K562 (cell line): ENCODE data around the gene WFIKKN2. TPM values are rescaled to one million over a fixed set of nuclear protein-coding genes. Genes with fewer than 3 reads are reported as not detected.

Experiments used
- ATAC-seq: fragments of 200-7000 bp; cut with Tn5 transposase; 3 replicates; pipeline ENCODE4 v1.9.1; 2020; ENCODE audit warnings: moderate library complexity
- BruUV-seq: library from RNA; stranded (reverse); fragments of 400-500 nt; replicated peaks from 2 replicates; lab custom pipeline; 2021; lab: Mats Ljungman, UMichigan
- CTCF ChIA-PET: fragments of 300-600 bp; formaldehyde crosslinking; extraction: SDS; loops from one replicate; lab custom pipeline; 2021; ENCODE audit warnings: low intra/inter-chr PET ratio; lab: Yijun Ruan, JAX
- POLR2A ChIA-PET: fragments of 300-600, 350-650 bp; sonication (Branson Sonifier 250); formaldehyde crosslinking; extraction: SDS; loops from one replicate; lab custom pipeline; 2021; ENCODE audit warnings: antibody characterized with exemption, inconsistent platforms; lab: Yijun Ruan, JAX
- DNase-seq, 4 experiments: peaks; one replicate each; pipeline versions ENCODE4 v3.0.0 to v3.0.0-alpha.2; 2011 to 2018; ENCODE audit warnings: low spot score in 3 of 4, mixed read lengths in 3 of 4; ENCODE audit errors: extremely low read depth in 1 of 4
- FAIRE-seq: peaks from 2 replicates; lab custom pipeline; 2011; peaks lifted over from hg19 to GRCh38; lab: Jason Lieb, UNC
- H2AFZ ChIP-seq: 2 replicates; pipeline ENCODE4 v1.6.0; 2011; ENCODE audit warnings: low read depth, low read length, control low read depth, inconsistent platforms
- H3K27ac ChIP-seq: fragments of 200-600 bp; 3 replicates; pipeline ENCODE4 v1.8.0; 2011; ENCODE audit warnings: low read depth, mild to moderate bottlenecking, control low read depth, inconsistent platforms, low read length, moderate library complexity, mixed read lengths; ENCODE audit errors: extremely low read depth
- H3K27me3 ChIP-seq, 2 experiments: fragments of 300-600 bp in 1 of 2; 2 replicates in 1 of 2; 3 replicates in 1 of 2; pipeline versions ENCODE4 v1.6.0 to v1.8.0; 2011; ENCODE audit warnings: inconsistent platforms in 2 of 2, low read length in 2 of 2, mild to moderate bottlenecking in 1 of 2, mixed read lengths in 1 of 2, moderate library complexity in 1 of 2; ENCODE audit not compliant: control insufficient read depth in 2 of 2, insufficient read depth in 2 of 2
- H3K36me3 ChIP-seq: fragments of 300-600 bp; 3 replicates; pipeline ENCODE4 v1.8.0; 2011; ENCODE audit warnings: mild to moderate bottlenecking, low read length, inconsistent platforms; ENCODE audit not compliant: control insufficient read depth, insufficient read depth
- H3K4me1 ChIP-seq, 2 experiments: fragments of 200-600 bp in 1 of 2; replicated peaks in 1 of 2; 2 replicates in 1 of 2; 3 replicates in 1 of 2; pipeline versions ENCODE4 v1.5.1 to v1.8.0; 2011; ENCODE audit warnings: inconsistent platforms in 2 of 2, low read length in 2 of 2, mild to moderate bottlenecking in 1 of 2, mixed read lengths in 1 of 2, moderate library complexity in 1 of 2; ENCODE audit not compliant: control insufficient read depth in 2 of 2, insufficient read depth in 2 of 2
- H3K4me2 ChIP-seq: 2 replicates; pipeline ENCODE4 v1.6.1; 2011; ENCODE audit warnings: low read length, control low read depth, inconsistent platforms, mixed read lengths; ENCODE audit not compliant: insufficient read depth
- H3K4me3 ChIP-seq: fragments of 200-600 bp; sonication (generic), shearing (Covaris generic); 2 replicates; pipeline ENCODE4 v1.5.1; 2016; ENCODE audit warnings: control low read depth, inconsistent platforms
- H3K79me2 ChIP-seq: fragments of 200-600 bp; 3 replicates; pipeline ENCODE4 v1.8.0; 2011; ENCODE audit warnings: low read length, inconsistent platforms; ENCODE audit not compliant: control insufficient read depth, insufficient read depth
- H3K9ac ChIP-seq, 2 experiments: 2 replicates each; pipeline versions ENCODE4 v1.6.0 to v1.6.1; 2011; ENCODE audit warnings: low read depth in 2 of 2, low read length in 2 of 2, control low read depth in 1 of 2, inconsistent platforms in 1 of 2, mild to moderate bottlenecking in 1 of 2, mixed read lengths in 1 of 2; ENCODE audit not compliant: insufficient read depth in 1 of 2
- H3K9me1 ChIP-seq: one replicate; pipeline ENCODE4 v1.6.0; 2011; ENCODE audit warnings: inconsistent platforms, mild to moderate bottlenecking, low read length, moderate library complexity; ENCODE audit not compliant: control insufficient read depth, insufficient read depth
- H3K9me3 ChIP-seq: replicated peaks from 2 replicates; pipeline ENCODE4 v1.5.1; 2011; ENCODE audit warnings: low read depth, low read length, inconsistent platforms; ENCODE audit not compliant: control insufficient read depth, insufficient read depth
- H4K20me1 ChIP-seq: replicated peaks from 2 replicates; pipeline ENCODE4 v1.6.1; 2011; ENCODE audit warnings: low read length, inconsistent platforms, mixed read lengths; ENCODE audit not compliant: control insufficient read depth, insufficient read depth
- ARID1B ChIP-seq: fragments of 450-650 bp; IDR thresholded peaks from 2 replicates; pipeline ENCODE4 v1.6.1; 2016; ENCODE audit warnings: antibody characterized with exemption, mild to moderate bottlenecking, inconsistent platforms
- CBX3 ChIP-seq, 2 experiments: IDR thresholded peaks; 1 replicate in 1 of 2; 2 replicates in 1 of 2; pipeline ENCODE4 v1.6.1; 2012; ENCODE audit warnings: inconsistent platforms in 2 of 2, low read length in 2 of 2, borderline replicate concordance in 1 of 2, control low read depth in 1 of 2
- EHMT2 ChIP-seq: fragments of 450-650 bp; IDR thresholded peaks from 2 replicates; pipeline ENCODE4 v1.6.1; 2018; ENCODE audit warnings: antibody characterized with exemption
- FOSL1 ChIP-seq: fragments of 200-800 bp; sonication (Bioruptor generic); conservative IDR thresholded peaks from 2 replicates; pipeline ENCODE4 v1.6.1; 2016; ENCODE audit warnings: missing genetic modification characterization, missing compliant biosample characterization
- GABPB1 ChIP-seq: sonication (generic); formaldehyde crosslinking; IDR thresholded peaks from 2 replicates; pipeline ENCODE4 v1.8.0; 2022; ENCODE audit warnings: mild to moderate bottlenecking, missing genetic modification reagents
- MAFG ChIP-seq: fragments of 450-650 bp; conservative IDR thresholded peaks from 2 replicates; pipeline ENCODE4 v1.6.1; 2016; ENCODE audit warnings: missing genetic modification characterization, missing compliant biosample characterization
- PHF21A ChIP-seq: fragments of 450-650 bp; IDR thresholded peaks from 2 replicates; pipeline ENCODE4 v1.6.1; 2017; ENCODE audit warnings: low read depth, borderline replicate concordance
- RBM17 ChIP-seq: fragments of 200-400 bp; formaldehyde crosslinking; IDR thresholded peaks from 2 replicates; pipeline ENCODE4 v1.6.1; 2017; ENCODE audit warnings: low read depth, mild to moderate bottlenecking, low read length, borderline replicate concordance
- RBM25 ChIP-seq: fragments of 200-400 bp; formaldehyde crosslinking; IDR thresholded peaks from 2 replicates; pipeline ENCODE4 v1.6.1; 2018; ENCODE audit warnings: low read length, low read depth, moderate library complexity; ENCODE audit not compliant: severe bottlenecking
- RHOXF2B ChIP-seq: fragments of 250-450 bp; sonication (Bioruptor Pico); conservative IDR thresholded peaks from 2 replicates; pipeline ENCODE4 v1.5.1; 2021
- SAFB ChIP-seq: fragments of 200-400 bp; formaldehyde crosslinking; IDR thresholded peaks from 2 replicates; pipeline ENCODE4 v1.6.1; 2017; ENCODE audit warnings: low read depth, low read length, borderline replicate concordance
- ZBTB1 ChIP-seq: sonication (generic); formaldehyde crosslinking; IDR thresholded peaks from 2 replicates; pipeline ENCODE4 v1.8.1; 2023; ENCODE audit warnings: missing genetic modification reagents, low read depth, mild to moderate bottlenecking, borderline replicate concordance
- ZNF512 ChIP-seq: IDR thresholded peaks from 2 replicates; pipeline ENCODE4 v1.6.1; 2016; ENCODE audit warnings: missing genetic modification characterization, missing compliant biosample characterization
- WGBS: fragments of 100-300 bp; shearing (Covaris generic); methylation state at CpG from one replicate; pipeline ENCODE4 v1.1.6; 2016; ENCODE audit warnings: low coverage, mixed read lengths; ENCODE audit not compliant: insufficient coverage; ENCODE audit errors: missing lambda C conversion rate; 5-methylcytosine and 5-hydroxymethylcytosine counted together
- in situ Hi-C: fragments of 300-500 bp; cut with MboI; formaldehyde crosslinking; loops from 4 replicates; pipeline ENCODE4 v1.15.0; 2018; ENCODE audit warnings: inconsistent platforms, mixed read lengths
- intact Hi-C: fragments of 100-400 bp; cut with micrococcal nuclease; formaldehyde crosslinking; loops from 2 replicates; pipeline ENCODE4 v1.14.2; 2022
- polyA plus RNA-seq, 8 experiments: library from polyadenylated mRNA; depleted of rRNA in 4 of 8; stranded (reverse) in 5 of 8; unstranded in 3 of 8; fragments of >200 nt; fragmentation: Nextera tagmentation in 2 of 8; fragmentation: Illumina TruSeq in 1 of 8; extraction: Ambion mirVana in 2 of 8; extraction: Trizol in 1 of 8; gene quantifications; 2 replicates each; pipeline versions ENCODE4 v1.2.1 to v1.2.3, GENCODE V29; 2011 to 2014; ENCODE audit warnings: inconsistent platforms in 1 of 8, missing spikeins in 1 of 8
- total RNA-seq, 7 experiments: library from RNA; depleted of rRNA in 6 of 7; stranded (reverse); fragments of >200 nt in 6 of 7; fragmentation: Illumina TruSeq in 2 of 7; extraction: Trizol in 2 of 7; gene quantifications; 2 replicates each; pipeline versions ENCODE4 v1.2.1 to v1.2.3, GENCODE V29; 2011 to 2021; ENCODE audit warnings: low replicate concordance in 1 of 7
- TF ChIP-seq, protein P1 (sequence below): fragments of 450-650 bp; formaldehyde crosslinking; IDR thresholded peaks from 2 replicates; pipeline ENCODE4 v1.4.0; 2022; ENCODE audit warnings: missing genetic modification characterization

Gene WFIKKN2
- total and polyA plus RNA-seq, 9 of the 15 experiments (the other 6 are each of a cell fraction or from before 2014, with no cell fraction given): 0.07 TPM; not detected in 8

DNA sequence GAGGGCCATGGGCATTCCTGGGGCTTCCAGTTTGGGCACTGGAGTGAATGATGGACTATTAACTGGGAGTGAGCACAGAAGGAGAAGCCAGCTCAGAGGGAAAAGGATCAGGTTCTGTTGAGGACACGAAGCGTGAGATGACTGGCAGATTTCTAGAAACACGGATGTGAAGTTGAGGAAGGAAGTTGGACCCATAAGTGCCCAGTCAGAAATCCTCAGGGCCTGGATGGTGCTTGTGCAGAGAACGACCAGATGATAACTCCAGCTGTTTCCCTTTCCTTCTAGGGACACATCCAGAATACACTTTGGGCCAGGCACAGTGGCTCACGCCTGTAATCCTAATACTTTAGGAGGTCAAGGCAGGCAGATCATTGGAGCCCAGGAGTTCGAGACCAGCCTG lies 44.8 kb upstream of the WFIKKN2 start:
- H3K9me3 ChIP-seq: no peaks in the 10 kb centered on the region
- H2AFZ ChIP-seq: 0 out of 2 replicates have a peak overlapping the region, but pooled peaks have one; percentile 0
- FAIRE-seq (no peak), ATAC-seq (no peak), DNase-seq (no peak)
- H3K27ac ChIP-seq: no peak overlapping the region
- TF ChIP-seq FOSL1 (no peak), MAFG (peak; percentile 27; the same call in 1 of the 2 replicates)
- no peak overlapping the region for H3K4me2 ChIP-seq
- no peaks in the 10 kb centered on the region for H3K9me1 ChIP-seq
- in situ Hi-C loops: no loop called here
- no TSS peak for BruUV-seq
- H3K36me3 ChIP-seq: no peaks in the 10 kb centered on the region
- intact Hi-C loops: no loop called here
- H3K79me2 ChIP-seq: no peaks in the 10 kb centered on the region
- WGBS: 54% methylated on average over 5 of the region's 6 CpGs
- no peaks in the 10 kb centered on the region for H3K27me3 ChIP-seq
- 0 out of 2 replicates have a peak, but pooled peaks cover 3% of the 10 kb centered on the region for H4K20me1 ChIP-seq
- peaks cover 0 to 3% of the 10 kb centered on the region in 2 experiments; a peak in 2 of 5 replicates for H3K4me1 ChIP-seq
- H3K4me3 ChIP-seq: no peak overlapping the region
- ChIA-PET POLR2A (interaction anchor here (0.6 to 1.2 kb wide), 7 partner anchors 11 to 73 kb away, joined by 3 to 6 read pairs (median 3); no protein-coding TSS in a partner anchor), CTCF (interaction anchor here (0.7 kb wide), 1 partner anchor 61 kb away, joined by 3 read pairs; no protein-coding TSS in a partner anchor)
- no peak overlapping the region for H3K9ac ChIP-seq

- no peak overlapping the region for H3K4me3 ChIP-seq
- H3K79me2 ChIP-seq: no peaks in the 10 kb centered on the region
- H3K4me1 ChIP-seq: peaks cover 0 to 3% of the 10 kb centered on the region in 2 experiments; a peak in 2 of 5 replicates
- no peak overlapping the region for H3K4me2 ChIP-seq
- H4K20me1 ChIP-seq: 0 out of 2 replicates have a peak, but pooled peaks cover 3% of the 10 kb centered on the region
- peak; percentile 64 for ATAC-seq
- DNase-seq: peak in 1 of 4 experiments; percentile 15
- no peaks in the 10 kb centered on the region for H3K9me3 ChIP-seq
- peak overlapping the region; percentile 33; the same call in 1 of the 2 replicates for H2AFZ ChIP-seq
- POLR2A ChIA-PET: interaction anchor here (1.4 kb wide), 1 partner anchor 10 kb away, joined by 4 read pairs; no protein-coding TSS in a partner anchor
- in situ Hi-C loops (no loop called here), intact Hi-C loops (no loop called here)
- no peaks in the 10 kb centered on the region for H3K27me3 ChIP-seq
- H3K9me1 ChIP-seq: no peaks in the 10 kb centered on the region
- CTCF ChIA-PET: no interaction called here
- peak; percentile 40 for FAIRE-seq
- H3K9ac ChIP-seq: no peak overlapping the region
- WGBS: 30% methylated on average over 7 of the region's 7 CpGs
- no peak overlapping the region for H3K27ac ChIP-seq
- H3K36me3 ChIP-seq: no peaks in the 10 kb centered on the region
- BruUV-seq: no TSS peak
- TF ChIP-seq EHMT2: no peak
- no peak for TF ChIP-seq RHOXF2B (CRISPR knock-in tag)
- no peak for TF ChIP-seq PHF21A
- TF ChIP-seq ZBTB1: no peak
- TF ChIP-seq ARID1B: no peak
- TF ChIP-seq CBX3 (IDR thresholded peaks at IDR 0.05; ENCODE audit: borderline replicate concordance in 1 of 2, low read length in 2 of 2): no peak
- TF ChIP-seq GABPB1 (CRISPR knock-in tag): no peak
- TF ChIP-seq RBM25: no peak
- no peak for TF ChIP-seq ZNF512 (tag)
- no peak for TF ChIP-seq RBM17
- TF ChIP-seq SAFB: no peak
- TF ChIP-seq, protein P1, sequence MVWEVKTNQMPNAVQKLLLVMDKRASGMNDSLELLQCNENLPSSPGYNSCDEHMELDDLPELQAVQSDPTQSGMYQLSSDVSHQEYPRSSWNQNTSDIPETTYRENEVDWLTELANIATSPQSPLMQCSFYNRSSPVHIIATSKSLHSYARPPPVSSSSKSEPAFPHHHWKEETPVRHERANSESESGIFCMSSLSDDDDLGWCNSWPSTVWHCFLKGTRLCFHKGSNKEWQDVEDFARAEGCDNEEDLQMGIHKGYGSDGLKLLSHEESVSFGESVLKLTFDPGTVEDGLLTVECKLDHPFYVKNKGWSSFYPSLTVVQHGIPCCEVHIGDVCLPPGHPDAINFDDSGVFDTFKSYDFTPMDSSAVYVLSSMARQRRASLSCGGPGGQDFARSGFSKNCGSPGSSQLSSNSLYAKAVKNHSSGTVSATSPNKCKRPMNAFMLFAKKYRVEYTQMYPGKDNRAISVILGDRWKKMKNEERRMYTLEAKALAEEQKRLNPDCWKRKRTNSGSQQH (CRISPR knock-in tag): no peak
Measured at GRCh38 chr17:50792132-50792531, 43.3 kb upstream of the WFIKKN2 start.
